ENCODE results near the gene BORCS6. TPM values are rescaled to one million over a fixed set of nuclear protein-coding genes. Genes with fewer than 3 reads are reported as not detected.

BORCS6 gene
- total RNA-seq, 1 experiment from 2014 or later, result 9.3 TPM

DNA sequence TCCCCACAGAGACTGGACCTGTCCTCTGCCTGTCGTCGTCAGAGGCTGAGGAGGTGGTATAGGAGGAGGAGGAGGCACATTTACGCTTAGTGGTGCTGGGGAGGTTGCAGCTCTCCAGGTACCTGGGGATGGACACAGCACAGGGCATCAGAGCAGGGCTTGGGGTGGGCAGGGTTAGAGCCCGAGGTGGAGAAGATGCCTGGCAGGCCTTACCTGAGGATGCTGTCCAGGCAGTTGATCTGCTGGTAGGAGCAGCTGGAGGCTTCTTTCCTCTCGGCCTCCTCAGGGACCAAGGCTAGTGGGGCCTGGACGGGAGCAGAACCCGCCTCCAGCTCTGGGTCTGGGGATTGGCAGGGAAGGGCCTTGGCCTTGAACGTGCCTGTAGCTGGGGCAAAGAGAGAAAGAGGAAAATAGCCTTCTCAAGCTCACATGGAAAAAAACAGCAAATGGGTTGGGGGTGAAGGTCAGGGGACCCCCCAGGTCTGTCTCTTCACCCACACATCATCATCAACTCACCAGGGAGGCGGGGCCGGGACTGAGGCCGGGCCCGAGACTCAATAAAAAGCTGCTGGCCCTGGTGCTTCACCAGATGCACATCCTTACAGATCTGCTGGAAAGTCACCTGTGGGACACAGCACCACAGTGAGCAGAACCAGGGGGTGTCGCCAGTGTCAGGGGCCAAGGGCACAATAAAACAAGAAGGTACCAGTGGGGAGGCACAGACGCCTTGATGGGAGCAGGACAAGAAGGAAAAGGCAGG lies 43.4 kb downstream of the BORCS6 start:
- TF ChIP-seq, protein P1, sequence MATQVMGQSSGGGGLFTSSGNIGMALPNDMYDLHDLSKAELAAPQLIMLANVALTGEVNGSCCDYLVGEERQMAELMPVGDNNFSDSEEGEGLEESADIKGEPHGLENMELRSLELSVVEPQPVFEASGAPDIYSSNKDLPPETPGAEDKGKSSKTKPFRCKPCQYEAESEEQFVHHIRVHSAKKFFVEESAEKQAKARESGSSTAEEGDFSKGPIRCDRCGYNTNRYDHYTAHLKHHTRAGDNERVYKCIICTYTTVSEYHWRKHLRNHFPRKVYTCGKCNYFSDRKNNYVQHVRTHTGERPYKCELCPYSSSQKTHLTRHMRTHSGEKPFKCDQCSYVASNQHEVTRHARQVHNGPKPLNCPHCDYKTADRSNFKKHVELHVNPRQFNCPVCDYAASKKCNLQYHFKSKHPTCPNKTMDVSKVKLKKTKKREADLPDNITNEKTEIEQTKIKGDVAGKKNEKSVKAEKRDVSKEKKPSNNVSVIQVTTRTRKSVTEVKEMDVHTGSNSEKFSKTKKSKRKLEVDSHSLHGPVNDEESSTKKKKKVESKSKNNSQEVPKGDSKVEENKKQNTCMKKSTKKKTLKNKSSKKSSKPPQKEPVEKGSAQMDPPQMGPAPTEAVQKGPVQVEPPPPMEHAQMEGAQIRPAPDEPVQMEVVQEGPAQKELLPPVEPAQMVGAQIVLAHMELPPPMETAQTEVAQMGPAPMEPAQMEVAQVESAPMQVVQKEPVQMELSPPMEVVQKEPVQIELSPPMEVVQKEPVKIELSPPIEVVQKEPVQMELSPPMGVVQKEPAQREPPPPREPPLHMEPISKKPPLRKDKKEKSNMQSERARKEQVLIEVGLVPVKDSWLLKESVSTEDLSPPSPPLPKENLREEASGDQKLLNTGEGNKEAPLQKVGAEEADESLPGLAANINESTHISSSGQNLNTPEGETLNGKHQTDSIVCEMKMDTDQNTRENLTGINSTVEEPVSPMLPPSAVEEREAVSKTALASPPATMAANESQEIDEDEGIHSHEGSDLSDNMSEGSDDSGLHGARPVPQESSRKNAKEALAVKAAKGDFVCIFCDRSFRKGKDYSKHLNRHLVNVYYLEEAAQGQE (IDR thresholded peaks at IDR 0.05; ENCODE audit: insufficient read depth in 1 of 2, low read depth in 2 of 2, low read length in 1 of 2), result no peak
- no peak for TF ChIP-seq SIN3A (IDR thresholded peaks at IDR 0.05; ENCODE audit: borderline replicate concordance, insufficient read depth, low read depth, low read length)
- TF ChIP-seq, protein P2, sequence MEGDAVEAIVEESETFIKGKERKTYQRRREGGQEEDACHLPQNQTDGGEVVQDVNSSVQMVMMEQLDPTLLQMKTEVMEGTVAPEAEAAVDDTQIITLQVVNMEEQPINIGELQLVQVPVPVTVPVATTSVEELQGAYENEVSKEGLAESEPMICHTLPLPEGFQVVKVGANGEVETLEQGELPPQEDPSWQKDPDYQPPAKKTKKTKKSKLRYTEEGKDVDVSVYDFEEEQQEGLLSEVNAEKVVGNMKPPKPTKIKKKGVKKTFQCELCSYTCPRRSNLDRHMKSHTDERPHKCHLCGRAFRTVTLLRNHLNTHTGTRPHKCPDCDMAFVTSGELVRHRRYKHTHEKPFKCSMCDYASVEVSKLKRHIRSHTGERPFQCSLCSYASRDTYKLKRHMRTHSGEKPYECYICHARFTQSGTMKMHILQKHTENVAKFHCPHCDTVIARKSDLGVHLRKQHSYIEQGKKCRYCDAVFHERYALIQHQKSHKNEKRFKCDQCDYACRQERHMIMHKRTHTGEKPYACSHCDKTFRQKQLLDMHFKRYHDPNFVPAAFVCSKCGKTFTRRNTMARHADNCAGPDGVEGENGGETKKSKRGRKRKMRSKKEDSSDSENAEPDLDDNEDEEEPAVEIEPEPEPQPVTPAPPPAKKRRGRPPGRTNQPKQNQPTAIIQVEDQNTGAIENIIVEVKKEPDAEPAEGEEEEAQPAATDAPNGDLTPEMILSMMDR (IDR thresholded peaks at IDR 0.05), result no peak
- TF ChIP-seq POLR2AphosphoS5 (IDR thresholded peaks at IDR 0.05; ENCODE audit: low read depth, low read length), result no peak
- no peak for TF ChIP-seq TCF7L2 (IDR thresholded peaks at IDR 0.05; ENCODE audit: low read depth, low read length)
- H3K36me3 ChIP-seq (ENCODE audit: control insufficient read depth, insufficient read depth, low read length), result no peaks in the 10 kb centered on the region; the same call in 1 of the 2 replicates
- in situ Hi-C loops (cut with HindIII; ENCODE audit: low pct_unique_long_range_greater_than_20kb, low sequenced_read_pairs) (no loop called here), intact Hi-C loops (cut with micrococcal nuclease; ENCODE audit: unreplicated experiment) (no loop called here)
- no peak for ATAC-seq
- no peak overlapping the region for H3K27ac ChIP-seq (ENCODE audit: low read length)
- H3K27me3 ChIP-seq (ENCODE audit: control insufficient read depth, insufficient read depth, low read length), result no peaks in the 10 kb centered on the region
- ChIA-PET POLR2A (no interaction called here), CTCF (no interaction called here)
- H3K4me3 ChIP-seq (ENCODE audit: low read depth in 2 of 2, low read length in 2 of 2), result no peak overlapping the region
- no peaks in the 10 kb centered on the region for H3K9me3 ChIP-seq (ENCODE audit: control insufficient read depth, insufficient read depth, low read depth, low read length)
- H3K4me1 ChIP-seq (ENCODE audit: control insufficient read depth, insufficient read depth, low read length), result peaks cover 3% of the 10 kb centered on the region; the same call in 1 of the 2 replicates
- no peak for DNase-seq (ENCODE audit: low read depth, low spot score)
- no TSS peak for BruUV-seq (replicated peaks)

DNA sequence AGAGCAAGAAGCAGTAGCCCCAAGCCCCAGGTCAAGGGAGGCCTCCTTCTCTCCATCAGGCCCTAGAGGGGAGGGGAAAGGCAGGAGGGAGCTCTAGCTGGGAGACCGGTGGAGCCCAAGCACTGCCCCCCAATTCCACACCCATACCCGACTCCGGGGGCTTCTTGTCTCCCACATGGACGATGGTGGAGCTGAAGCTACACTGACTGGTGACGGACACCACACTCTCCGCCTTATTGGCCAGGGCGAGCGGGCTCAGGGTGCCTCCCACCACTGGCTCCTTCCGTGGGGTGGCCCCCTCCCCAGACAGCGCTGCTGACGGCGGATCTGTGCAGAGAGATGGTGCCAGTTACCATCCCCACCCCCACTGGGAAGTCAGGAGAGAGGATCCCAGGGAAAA lies 44.2 kb downstream of the BORCS6 start:
- no peak for DNase-seq (ENCODE audit: low read depth, low spot score)
- no TSS peak for BruUV-seq (replicated peaks)
- no peak overlapping the region for H3K4me3 ChIP-seq (ENCODE audit: low read depth in 2 of 2, low read length in 2 of 2)
- no peaks in the 10 kb centered on the region for H3K4me1 ChIP-seq (ENCODE audit: control insufficient read depth, insufficient read depth, low read length)
- H3K27me3 ChIP-seq (ENCODE audit: control insufficient read depth, insufficient read depth, low read length), result no peaks in the 10 kb centered on the region
- intact Hi-C loops (cut with micrococcal nuclease; ENCODE audit: unreplicated experiment), result no loop called here
- no peak for ATAC-seq
- H3K36me3 ChIP-seq (ENCODE audit: control insufficient read depth, insufficient read depth, low read length), result no peaks in the 10 kb centered on the region; the same call in 1 of the 2 replicates
- POLR2A ChIA-PET, result interaction anchor here (0.7 kb wide), 1 partner anchor 9 kb away, joined by 7 read pairs; no protein-coding TSS in a partner anchor
- CTCF ChIA-PET, result no interaction called here
- TF ChIP-seq POLR2AphosphoS5 (IDR thresholded peaks at IDR 0.05; ENCODE audit: low read depth, low read length) (no peak), SIN3A (IDR thresholded peaks at IDR 0.05; ENCODE audit: borderline replicate concordance, insufficient read depth, low read depth, low read length) (no peak), TCF7L2 (IDR thresholded peaks at IDR 0.05; ENCODE audit: low read depth, low read length) (no peak)
- TF ChIP-seq, protein P1 (IDR thresholded peaks at IDR 0.05; ENCODE audit: insufficient read depth in 1 of 2, low read depth in 2 of 2, low read length in 1 of 2), result no peak
- TF ChIP-seq, protein P2 (IDR thresholded peaks at IDR 0.05), result no peak
- H3K9me3 ChIP-seq (ENCODE audit: control insufficient read depth, insufficient read depth, low read depth, low read length), result no peaks in the 10 kb centered on the region
- no peak overlapping the region for H3K27ac ChIP-seq (ENCODE audit: low read length)
- in situ Hi-C loops (cut with HindIII; ENCODE audit: low pct_unique_long_range_greater_than_20kb, low sequenced_read_pairs), result no loop called here

Data from Panc1 (cell line).